ENCODE measurements around the gene MASP1.
A peak's percentile ranks its signal among the peaks of the same experiment; 100 is the strongest.
"Not testable (repeated sequence)": the region's sequence is repeated elsewhere in the genome, so short reads cannot be mapped to it uniquely, and the experiment has no call there.

MASP1 gene

DNA sequence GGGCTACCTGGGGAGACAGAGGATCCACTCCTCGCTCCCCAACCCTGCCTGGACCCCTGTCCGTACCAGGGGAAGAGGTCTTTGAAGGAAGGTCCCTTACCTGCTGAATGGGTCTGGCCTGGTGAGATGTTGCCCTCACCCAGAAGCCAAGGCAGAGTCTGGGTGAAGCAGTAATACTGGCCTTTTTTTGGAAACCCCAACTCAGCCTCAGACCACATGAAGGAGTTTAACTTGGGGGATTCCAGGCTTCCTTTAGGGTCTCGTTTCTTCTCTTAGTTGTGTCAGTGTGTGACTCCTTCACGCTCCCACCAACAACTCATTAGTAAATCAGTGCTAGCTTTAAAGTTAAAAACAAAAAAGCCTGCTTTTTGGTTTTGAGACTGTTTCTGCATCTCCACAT is 48.6 kb downstream of the MASP1 start:
- TF ChIP-seq Cebpa-rat (IDR thresholded peaks at IDR 0.05) = no peak
- no peaks in the 10 kb centered on the region for H3K36me3 ChIP-seq
- no peak overlapping the region for H3K27ac ChIP-seq
- peaks cover 9 to 12% (median 10%) of the 10 kb centered on the region in 10 experiments for H3K4me1 ChIP-seq
- H3K9ac ChIP-seq = no peak overlapping the region
- H4K20me1 ChIP-seq = no peaks in the 10 kb centered on the region
- no peak overlapping the region for H3K4me2 ChIP-seq
- no peaks in the 10 kb centered on the region for H3K27me3 ChIP-seq
- H3K4me3 ChIP-seq = no peak overlapping the region
- peaks cover 7 to 22% (median 12%) of the 10 kb centered on the region in 11 experiments; a peak in 19 of 22 replicates for H3K9me3 ChIP-seq (replicated peaks in 1 of 11)

DNA sequence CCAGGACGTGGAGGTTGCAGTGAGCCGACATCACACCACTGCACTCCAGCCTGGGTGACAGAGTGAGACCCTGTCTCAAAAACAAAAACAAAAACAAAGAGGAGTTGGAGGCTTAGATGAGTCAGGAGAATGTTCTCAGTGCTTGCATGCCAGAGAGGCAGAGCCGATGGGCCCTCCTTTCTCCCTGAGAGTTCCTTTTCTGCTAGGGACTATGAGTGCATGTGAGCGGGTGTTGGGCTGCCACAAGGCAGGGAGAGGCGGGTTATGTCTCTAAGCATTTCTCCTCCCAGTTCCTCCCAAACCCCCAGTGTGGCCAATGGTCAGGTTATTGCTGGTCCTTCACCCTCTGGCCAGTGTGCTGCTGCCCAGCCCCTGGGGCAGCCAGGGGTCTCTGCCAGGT is 49.1 kb downstream of the MASP1 start:
- H3K27ac ChIP-seq = no peak overlapping the region

DNA sequence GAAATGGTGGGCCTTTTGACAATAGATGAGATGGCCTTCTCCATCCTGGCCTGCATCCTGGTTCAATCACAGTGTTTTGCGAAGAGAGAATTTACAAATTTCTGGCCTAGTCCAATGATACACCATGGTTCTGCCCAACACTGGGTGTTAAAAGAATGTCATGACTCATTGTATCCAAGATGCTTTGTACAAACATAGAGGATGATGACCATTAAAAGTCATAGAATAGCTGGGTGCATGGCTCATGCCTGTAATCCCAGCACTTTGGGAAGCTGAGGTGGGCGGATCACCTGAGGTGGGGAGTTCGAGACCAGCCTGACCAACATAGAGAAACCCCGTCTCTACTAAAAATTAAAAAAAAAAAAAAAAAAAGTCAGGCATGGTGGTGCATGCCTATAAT is 52.7 kb downstream of the MASP1 start:
- H3K4me1 ChIP-seq, H3K9ac ChIP-seq, H3K4me2 ChIP-seq, H3K27me3 ChIP-seq, H4K20me1 ChIP-seq, H3K27ac ChIP-seq, H3K4me3 ChIP-seq, H3K36me3 ChIP-seq: not testable (repeated sequence)
- peaks cover 7 to 22% (median 12%) of the 10 kb centered on the region in 11 experiments; a peak in 19 of 22 replicates for H3K9me3 ChIP-seq (replicated peaks in 1 of 11)

More for the DNA sequence above, 49.1 kb downstream of the MASP1 start:
- no peak overlapping the region for H3K9ac ChIP-seq
- peaks cover 7 to 22% (median 12%) of the 10 kb centered on the region in 11 experiments; a peak in 19 of 22 replicates for H3K9me3 ChIP-seq (replicated peaks in 1 of 11)
- no peak overlapping the region for H3K4me2 ChIP-seq
- H3K4me1 ChIP-seq = peaks cover 4 to 7% (median 6%) of the 10 kb centered on the region in 10 experiments
- no peaks in the 10 kb centered on the region for H3K27me3 ChIP-seq
- no peak for TF ChIP-seq Cebpa-rat (IDR thresholded peaks at IDR 0.05)
- H3K4me3 ChIP-seq = no peak overlapping the region
- no peaks in the 10 kb centered on the region for H3K36me3 ChIP-seq
- no peaks in the 10 kb centered on the region for H4K20me1 ChIP-seq

DNA sequence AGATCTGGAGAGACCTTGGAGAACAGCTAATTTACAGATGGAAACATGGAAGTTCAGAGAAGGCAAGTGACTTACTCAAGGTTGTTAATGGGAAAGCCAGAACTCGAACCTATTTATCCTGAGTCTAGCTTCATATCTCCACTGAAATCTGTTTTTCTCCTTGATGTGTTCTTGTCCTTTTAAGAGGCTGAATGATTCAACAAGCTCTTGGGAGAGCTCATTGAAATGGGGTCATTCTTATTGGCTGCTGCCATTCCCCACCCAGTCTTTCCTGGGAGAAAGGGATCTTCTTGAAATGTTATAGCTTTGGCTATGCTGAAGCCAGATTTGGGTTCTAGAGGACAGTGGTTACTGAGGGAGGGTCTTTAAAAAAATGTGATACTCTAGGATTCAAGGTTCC is 53.3 kb downstream of the MASP1 start:
- Histone ChIP-seq H3K9ac (no peak overlapping the region), H3K4me1 (no peaks in the 10 kb centered on the region), H4K20me1 (no peaks in the 10 kb centered on the region), H3K27me3 (no peaks in the 10 kb centered on the region), H3K36me3 (no peaks in the 10 kb centered on the region), H3K4me2 (no peak overlapping the region), H3K9me3 (replicated peaks in 1 of 11) (peaks cover 7 to 22% (median 12%) of the 10 kb centered on the region in 11 experiments; a peak in 19 of 22 replicates), H3K27ac (no peak overlapping the region), H3K4me3 (no peak overlapping the region)
- no peak for TF ChIP-seq Cebpa-rat (IDR thresholded peaks at IDR 0.05)

DNA sequence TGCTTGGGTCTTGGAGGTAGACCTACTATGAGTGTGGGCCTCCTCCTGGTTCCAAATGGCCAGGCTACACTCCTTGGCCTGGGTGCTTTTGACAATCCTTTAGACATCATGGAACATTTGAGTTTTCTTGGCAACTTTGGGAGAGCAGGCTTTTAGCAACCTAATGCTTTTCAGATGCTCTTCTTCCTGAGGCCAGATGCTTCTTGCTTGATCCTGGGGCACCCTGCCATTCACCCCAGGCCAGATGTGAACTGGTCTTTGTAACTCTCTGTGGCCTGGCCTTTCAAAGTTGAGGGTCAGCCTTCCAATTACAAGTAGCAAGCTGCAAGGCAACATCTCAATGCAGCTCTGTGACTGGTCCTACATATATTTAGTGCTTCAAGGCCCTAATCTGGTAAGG is 53.8 kb downstream of the MASP1 start:
- Histone ChIP-seq H3K36me3 (no peaks in the 10 kb centered on the region), H3K27me3 (no peaks in the 10 kb centered on the region)

DNA sequence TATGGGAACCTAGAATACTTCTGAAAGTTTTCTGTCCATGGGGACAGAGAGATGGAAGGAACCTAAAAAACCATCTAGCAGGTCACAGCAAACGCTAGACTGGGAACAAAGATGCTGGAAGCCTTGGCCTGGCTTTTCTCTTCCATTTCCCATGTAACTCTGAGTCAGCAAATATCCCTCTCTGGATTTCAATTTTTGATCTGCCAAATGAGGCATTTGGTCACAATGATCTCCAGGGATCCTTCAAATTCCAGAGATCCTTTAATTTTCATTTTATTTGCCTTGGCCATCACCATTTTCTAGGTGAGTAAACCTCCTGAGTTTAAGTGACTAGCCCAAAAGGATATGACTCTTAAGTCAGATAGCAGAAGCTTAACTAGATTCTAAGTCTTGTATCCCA is 54.6 kb downstream of the MASP1 start:
- TF ChIP-seq Cebpa-rat (IDR thresholded peaks at IDR 0.05) = no peak
- no peaks in the 10 kb centered on the region for H4K20me1 ChIP-seq

More for the DNA sequence above, 53.8 kb downstream of the MASP1 start:
- Histone ChIP-seq H3K4me1 (no peaks in the 10 kb centered on the region), H3K4me3 (no peak overlapping the region), H3K4me2 (no peak overlapping the region), H3K9me3 (replicated peaks in 1 of 11) (peaks cover 7 to 22% (median 12%) of the 10 kb centered on the region in 11 experiments; a peak in 19 of 22 replicates), H3K27ac (no peak overlapping the region), H3K9ac (no peak overlapping the region), H4K20me1 (no peaks in the 10 kb centered on the region)
- TF ChIP-seq Cebpa-rat (IDR thresholded peaks at IDR 0.05) = no peak

DNA sequence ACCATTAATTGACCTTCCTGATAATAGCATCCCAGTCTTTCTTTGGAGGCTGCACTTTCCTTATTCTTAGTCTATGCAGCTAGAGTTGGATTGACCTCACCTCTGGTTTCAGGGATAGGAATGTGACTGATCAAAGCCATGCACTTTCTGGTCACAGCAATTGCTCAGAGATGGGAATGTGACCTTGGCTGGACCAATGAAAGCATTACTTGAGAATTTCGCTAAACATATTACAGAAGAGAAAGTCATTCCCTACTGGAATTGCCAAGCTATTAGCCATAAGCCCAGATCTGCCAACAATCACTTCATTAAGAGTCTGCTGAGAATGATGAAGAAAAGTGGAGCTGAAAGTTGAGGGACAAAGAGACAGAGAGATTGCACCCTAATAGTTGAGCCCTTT is 61.5 kb downstream of the MASP1 start:
- Histone ChIP-seq H3K27me3 (no peaks in the 10 kb centered on the region), H3K36me3 (no peaks in the 10 kb centered on the region), H3K4me2 (no peak overlapping the region), H3K4me1 (0 out of 20 replicates have a peak, but pooled peaks cover 0 to under 1% (median 0%) of the 10 kb centered on the region in 10 experiments), H3K9me3 (replicated peaks in 1 of 11) (0 out of 22 replicates have a peak, but pooled peaks cover 0 to 5% (median 0%) of the 10 kb centered on the region in 11 experiments), H3K27ac (no peak overlapping the region), H3K4me3 (no peak overlapping the region), H3K9ac (no peak overlapping the region), H4K20me1 (no peaks in the 10 kb centered on the region)
- no peak for TF ChIP-seq Cebpa-rat (IDR thresholded peaks at IDR 0.05)

More for the DNA sequence above, 54.6 kb downstream of the MASP1 start:
- Histone ChIP-seq H3K4me3 (no peak overlapping the region), H3K27ac (no peak overlapping the region), H3K36me3 (no peaks in the 10 kb centered on the region), H3K4me2 (no peak overlapping the region), H3K9ac (no peak overlapping the region), H3K9me3 (replicated peaks in 1 of 11) (peaks cover 7 to 22% (median 12%) of the 10 kb centered on the region in 11 experiments; a peak in 19 of 22 replicates), H3K27me3 (no peaks in the 10 kb centered on the region), H3K4me1 (no peaks in the 10 kb centered on the region)

DNA sequence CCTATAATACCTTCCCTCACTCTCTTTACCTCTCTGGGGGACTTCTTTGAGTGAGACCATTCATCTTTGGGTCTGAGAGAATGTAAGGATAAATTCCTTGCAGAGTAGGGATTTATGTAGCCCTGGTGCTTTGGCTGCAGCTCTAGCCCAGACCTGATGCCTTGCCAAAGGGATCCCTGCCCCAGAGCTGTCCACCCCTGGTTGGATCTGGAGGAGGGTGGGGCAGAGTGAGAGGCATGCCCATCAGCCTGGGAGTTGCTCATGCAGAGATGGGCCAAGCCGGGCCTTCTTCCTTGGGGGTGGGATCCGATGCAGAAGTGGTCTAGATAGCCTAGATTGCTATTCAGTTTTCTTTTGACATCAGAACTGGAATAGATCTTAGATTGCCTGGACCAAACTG is 62.8 kb downstream of the MASP1 start:
- Histone ChIP-seq H3K27ac (no peak overlapping the region), H4K20me1 (no peaks in the 10 kb centered on the region), H3K4me1 (peaks cover 0 to 13% (median 4%) of the 10 kb centered on the region in 10 experiments; a peak in 10 of 20 replicates), H3K9me3 (replicated peaks in 1 of 11) (0 out of 22 replicates have a peak, but pooled peaks cover 0 to 5% (median 0%) of the 10 kb centered on the region in 11 experiments), H3K36me3 (no peaks in the 10 kb centered on the region), H3K9ac (no peak overlapping the region), H3K4me2 (no peak overlapping the region), H3K27me3 (no peaks in the 10 kb centered on the region), H3K4me3 (no peak overlapping the region)
- TF ChIP-seq Cebpa-rat (IDR thresholded peaks at IDR 0.05) = no peak

DNA sequence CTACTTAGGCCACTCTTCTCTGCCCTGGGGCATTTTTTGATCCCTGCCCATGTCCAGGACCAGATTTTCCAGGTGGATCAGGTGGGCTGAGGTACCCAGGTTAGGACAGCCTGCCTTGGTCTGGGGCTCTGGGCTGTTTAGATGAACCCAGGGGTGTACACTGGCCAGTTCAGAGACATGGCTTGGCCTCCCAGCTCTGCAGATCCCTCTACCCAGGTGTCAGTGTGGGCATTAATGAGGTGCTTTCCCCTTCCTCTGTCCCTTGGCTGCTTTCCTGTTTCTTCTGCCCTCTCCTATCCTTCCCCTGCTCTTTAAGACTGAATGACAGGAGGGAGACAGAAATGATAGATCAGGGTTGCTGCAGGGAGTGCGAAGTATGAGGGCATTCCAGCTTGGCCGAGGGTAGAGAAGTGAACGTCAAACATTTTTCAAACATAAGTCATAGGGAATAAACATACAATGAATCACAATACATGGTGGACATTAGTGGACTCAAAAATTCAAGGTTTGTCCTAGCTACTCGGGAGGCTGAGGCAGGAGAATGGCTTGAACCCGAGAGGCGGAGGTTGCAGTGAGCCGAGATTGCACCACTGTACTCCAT is 63.8 kb downstream of the MASP1 start:
- H3K27me3 ChIP-seq = no peaks in the 10 kb centered on the region
- H3K4me2 ChIP-seq = no peak overlapping the region
- no peak overlapping the region for H3K4me3 ChIP-seq
- no peak for TF ChIP-seq Cebpa-rat (IDR thresholded peaks at IDR 0.05)
- peaks cover 0 to 15% (median 6%) of the 10 kb centered on the region in 10 experiments; a peak in 10 of 20 replicates for H3K4me1 ChIP-seq
- H4K20me1 ChIP-seq = no peaks in the 10 kb centered on the region
- H3K27ac ChIP-seq = no peak overlapping the region
- 0 out of 22 replicates have a peak, but pooled peaks cover 0 to 5% (median 0%) of the 10 kb centered on the region in 11 experiments for H3K9me3 ChIP-seq (replicated peaks in 1 of 11)
- no peak overlapping the region for H3K9ac ChIP-seq
- H3K36me3 ChIP-seq = no peaks in the 10 kb centered on the region

DNA sequence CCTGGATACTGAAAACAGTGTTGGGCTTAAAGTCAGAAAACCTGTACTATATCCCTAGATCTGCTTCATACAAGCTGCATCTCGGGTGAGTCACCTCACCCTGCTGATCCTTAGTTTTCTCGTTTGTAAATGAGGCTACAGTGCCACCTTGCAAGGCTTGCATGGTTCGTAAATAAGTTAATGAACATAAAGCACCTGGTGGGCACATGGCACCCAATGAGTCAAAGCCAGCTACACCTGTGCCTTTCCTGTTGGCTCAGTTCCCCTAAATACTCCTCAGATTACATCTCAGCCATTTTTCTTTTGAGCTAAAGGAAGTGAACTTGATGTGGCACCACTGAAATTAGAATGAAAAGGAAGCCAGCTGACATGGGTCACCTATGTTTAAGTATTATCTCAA is 67.7 kb downstream of the MASP1 start:
- H3K36me3 ChIP-seq = no peaks in the 10 kb centered on the region
- H3K27ac ChIP-seq = no peak overlapping the region
- peaks cover 0 to 15% (median 6%) of the 10 kb centered on the region in 10 experiments; a peak in 10 of 20 replicates for H3K4me1 ChIP-seq
- H3K9me3 ChIP-seq (replicated peaks in 1 of 11) = 0 out of 22 replicates have a peak, but pooled peaks cover 0 to 5% (median 0%) of the 10 kb centered on the region in 11 experiments
- no peaks in the 10 kb centered on the region for H3K27me3 ChIP-seq
- H3K4me2 ChIP-seq = peak overlapping the region in 7 of 11 experiments; percentile 1 to 54 (median 33); a peak in 10 of 22 replicates
- H3K4me3 ChIP-seq = no peak overlapping the region
- no peak for TF ChIP-seq Cebpa-rat (IDR thresholded peaks at IDR 0.05)
- H4K20me1 ChIP-seq = no peaks in the 10 kb centered on the region; a peak in 1 of 22 replicates
- H3K9ac ChIP-seq = no peak overlapping the region

Measured in BLaER1 treated with 17β-estradiol and CSF1 and Interleukin-3, amounts not matched to agents 10 nM and 100 nM (cell line).